ENCODE data around the gene TMPRSS3. TPM values are rescaled to one million over a fixed set of nuclear protein-coding genes. Genes with fewer than 3 reads are reported as not detected.

Gene TMPRSS3
- total and polyA plus RNA-seq, 2 of the 13 experiments (the other 11 are each of a cell fraction or from before 2014, with no cell fraction given): 2.8 to 16.9 TPM

DNA sequence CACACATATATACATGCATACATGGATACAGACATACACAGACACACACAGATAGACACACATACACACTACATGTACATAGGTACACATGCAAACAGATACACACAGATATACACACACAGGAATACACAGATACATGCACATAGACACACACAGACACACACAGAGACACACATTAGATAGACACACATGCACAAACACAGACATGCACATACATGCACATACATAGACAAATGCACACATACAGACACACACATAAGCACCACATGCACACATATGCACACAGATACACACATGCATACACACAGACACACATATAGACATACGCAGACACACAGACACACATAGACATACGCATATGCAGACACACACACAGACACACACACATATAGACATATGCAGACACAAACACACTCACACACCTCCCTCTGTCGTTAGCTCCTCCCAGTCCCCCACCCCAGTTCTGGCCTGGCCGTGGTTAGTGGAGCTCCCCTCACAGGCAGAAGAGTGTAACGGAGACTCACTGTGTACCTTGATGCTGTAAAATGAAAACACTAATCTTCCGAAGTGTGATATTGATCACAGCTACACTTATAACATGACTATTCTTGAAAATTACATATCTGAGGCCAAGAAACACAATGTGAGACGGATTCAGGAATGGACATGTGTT, 15.5 kb upstream of the TMPRSS3 start (continued):
- TF ChIP-seq, protein P1, sequence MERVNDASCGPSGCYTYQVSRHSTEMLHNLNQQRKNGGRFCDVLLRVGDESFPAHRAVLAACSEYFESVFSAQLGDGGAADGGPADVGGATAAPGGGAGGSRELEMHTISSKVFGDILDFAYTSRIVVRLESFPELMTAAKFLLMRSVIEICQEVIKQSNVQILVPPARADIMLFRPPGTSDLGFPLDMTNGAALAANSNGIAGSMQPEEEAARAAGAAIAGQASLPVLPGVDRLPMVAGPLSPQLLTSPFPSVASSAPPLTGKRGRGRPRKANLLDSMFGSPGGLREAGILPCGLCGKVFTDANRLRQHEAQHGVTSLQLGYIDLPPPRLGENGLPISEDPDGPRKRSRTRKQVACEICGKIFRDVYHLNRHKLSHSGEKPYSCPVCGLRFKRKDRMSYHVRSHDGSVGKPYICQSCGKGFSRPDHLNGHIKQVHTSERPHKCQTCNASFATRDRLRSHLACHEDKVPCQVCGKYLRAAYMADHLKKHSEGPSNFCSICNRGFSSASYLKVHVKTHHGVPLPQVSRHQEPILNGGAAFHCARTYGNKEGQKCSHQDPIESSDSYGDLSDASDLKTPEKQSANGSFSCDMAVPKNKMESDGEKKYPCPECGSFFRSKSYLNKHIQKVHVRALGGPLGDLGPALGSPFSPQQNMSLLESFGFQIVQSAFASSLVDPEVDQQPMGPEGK (CRISPR knock-in tag; IDR thresholded peaks at IDR 0.05): 0 out of 2 replicates have a peak, but pooled peaks have one; percentile 19
- no peak for TF ChIP-seq PRMT3 (CRISPR knock-in tag; IDR thresholded peaks at IDR 0.05; ENCODE audit: borderline replicate concordance, low read depth)
- TF ChIP-seq FOXK2 (IDR thresholded peaks at IDR 0.05): 0 out of 2 replicates have a peak, but pooled peaks have one; percentile 24
- TF ChIP-seq ZNF530 (CRISPR knock-in tag; IDR thresholded peaks at IDR 0.05; ENCODE audit: low read depth): no peak
- TF ChIP-seq ZC3H13 (CRISPR knock-in tag; IDR thresholded peaks at IDR 0.05): no peak
- TF ChIP-seq FOXP1 (IDR thresholded peaks at IDR 0.05): 0 out of 2 replicates have a peak, but pooled peaks have one; percentile 49
- no peak for TF ChIP-seq FOXP1 (CRISPR knock-in tag; IDR thresholded peaks at IDR 0.05)

DNA sequence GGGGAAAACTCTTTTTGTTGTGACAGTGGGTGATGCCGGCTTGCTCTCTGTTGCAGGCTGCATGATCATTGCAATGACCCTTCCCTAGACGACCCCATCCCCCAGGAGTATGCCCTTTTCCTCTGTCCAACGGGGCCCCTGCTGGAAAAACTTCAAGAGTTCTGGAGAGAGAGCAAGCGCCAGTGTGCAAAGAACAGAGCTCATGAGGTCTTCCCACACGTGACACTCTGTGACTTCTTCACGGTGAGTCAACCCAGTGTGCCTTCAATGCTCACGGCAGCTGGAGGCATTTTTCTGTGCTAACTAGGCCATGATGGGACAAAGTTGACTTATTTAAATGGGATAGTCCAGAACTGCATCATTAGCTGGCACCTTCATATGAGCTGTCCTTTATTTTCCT, 13.5 kb upstream of the TMPRSS3 start:
- in situ Hi-C loops (cut with HindIII; ENCODE audit: extremely low pct_ligation_motif_present, low pct_unique_long_range_greater_than_20kb): no loop called here
- intact Hi-C loops (cut with micrococcal nuclease; ENCODE audit: unreplicated experiment): no loop called here
- Histone ChIP-seq H2AFZ (ENCODE audit: low read length) (no peak overlapping the region), H4K20me1 (ENCODE audit: insufficient read depth, low read length) (no peaks in the 10 kb centered on the region), H3K36me3 (replicated peaks in 1 of 2; ENCODE audit: control insufficient read depth in 1 of 2, insufficient read depth in 2 of 2, low read length in 2 of 2) (no peaks in the 10 kb centered on the region), H3K4me1 (ENCODE audit: insufficient read depth, low read length) (peaks cover 13% of the 10 kb centered on the region), H3K27ac (ENCODE audit: extremely low read length, insufficient read depth, low read length) (no peak overlapping the region), H3K79me2 (ENCODE audit: insufficient read depth, low read length) (no peaks in the 10 kb centered on the region), H3K9ac (ENCODE audit: insufficient read depth, low read depth, low read length) (no peak overlapping the region), H3K9me3 (ENCODE audit: low read length) (no peaks in the 10 kb centered on the region), H3K4me2 (ENCODE audit: low read depth, low read length) (no peak overlapping the region), H3K4me3 (replicated peaks in 1 of 3; ENCODE audit: insufficient read depth in 1 of 3, low read depth in 2 of 3, low read length in 3 of 3) (no peak overlapping the region), H3K27me3 (ENCODE audit: control insufficient read depth in 1 of 2, insufficient read depth in 2 of 2, low read length in 2 of 2) (peaks cover 1 to 9% of the 10 kb centered on the region in 2 experiments; a peak in 4 of 5 replicates)
- BruUV-seq (replicated peaks): no TSS peak
- POLR2A ChIA-PET: no interaction called here
- CTCF ChIA-PET (ENCODE audit: low intra/inter-chr PET ratio, low total read pairs): no interaction called here
- TF ChIP-seq FOXK1 (CRISPR knock-in tag; IDR thresholded peaks at IDR 0.05; ENCODE audit: borderline replicate concordance, low read depth) (no peak), SMAD1 (CRISPR knock-in tag; IDR thresholded peaks at IDR 0.05; ENCODE audit: borderline replicate concordance, low read depth) (no peak), ZKSCAN1 (IDR thresholded peaks at IDR 0.05; ENCODE audit: low read length) (no peak), RAD21 (CRISPR knock-in tag; IDR thresholded peaks at IDR 0.05) (no peak), ZNF441 (CRISPR knock-in tag; IDR thresholded peaks at IDR 0.05; ENCODE audit: borderline replicate concordance) (no peak), HOXA7 (CRISPR knock-in tag; IDR thresholded peaks at IDR 0.05) (no peak), GZF1 (CRISPR knock-in tag; IDR thresholded peaks at IDR 0.05) (no peak), ZNF292 (CRISPR knock-in tag; IDR thresholded peaks at IDR 0.05; ENCODE audit: borderline replicate concordance, low read depth) (no peak), XRCC5 (optimal IDR thresholded peaks at IDR 0.05; ENCODE audit: low read length) (no peak), ZNF44 (CRISPR knock-in tag; IDR thresholded peaks at IDR 0.05) (no peak), CCAR2 (optimal IDR thresholded peaks at IDR 0.05; ENCODE audit: low read depth, low read length) (no peak), ESRRA (CRISPR knock-in tag; IDR thresholded peaks at IDR 0.05; ENCODE audit: low read depth) (no peak), GFI1 (CRISPR knock-in tag; IDR thresholded peaks at IDR 0.05; ENCODE audit: borderline replicate concordance) (no peak)
- TF ChIP-seq, protein P2, sequence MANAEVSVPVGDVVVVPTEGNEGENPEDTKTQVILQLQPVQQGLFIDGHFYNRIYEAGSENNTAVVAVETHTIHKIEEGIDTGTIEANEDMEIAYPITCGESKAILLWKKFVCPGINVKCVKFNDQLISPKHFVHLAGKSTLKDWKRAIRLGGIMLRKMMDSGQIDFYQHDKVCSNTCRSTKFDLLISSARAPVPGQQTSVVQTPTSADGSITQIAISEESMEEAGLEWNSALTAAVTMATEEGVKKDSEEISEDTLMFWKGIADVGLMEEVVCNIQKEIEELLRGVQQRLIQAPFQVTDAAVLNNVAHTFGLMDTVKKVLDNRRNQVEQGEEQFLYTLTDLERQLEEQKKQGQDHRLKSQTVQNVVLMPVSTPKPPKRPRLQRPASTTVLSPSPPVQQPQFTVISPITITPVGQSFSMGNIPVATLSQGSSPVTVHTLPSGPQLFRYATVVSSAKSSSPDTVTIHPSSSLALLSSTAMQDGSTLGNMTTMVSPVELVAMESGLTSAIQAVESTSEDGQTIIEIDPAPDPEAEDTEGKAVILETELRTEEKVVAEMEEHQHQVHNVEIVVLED (CRISPR knock-in tag; IDR thresholded peaks at IDR 0.05; ENCODE audit: borderline replicate concordance): no peak
- DNase-seq (ENCODE audit: low spot score): no peak
- no peak for ATAC-seq
- FAIRE-seq: no peak
- WGBS (ENCODE audit: low lambda C conversion rate): 6% methylated on average over 6 of the region's 7 CpGs

Measured in HepG2 (cell line).